GM21367 (cell line): ENCODE results near the gene NTHL1.

ENCODE experiments used
- ATAC-seq: cut with Tn5 transposase; IDR thresholded peaks from one replicate; pipeline ENCODE4 v1.9.1; 2021; ENCODE audit not compliant: unreplicated experiment

Gene NTHL1

GRCh38 chr16:2031081-2031577 is 16.5 kb downstream of the NTHL1 start:
- ATAC-seq = no peak

- no peak for ATAC-seq
Observed at GRCh38 chr16:2030036-2030435, 17.6 kb downstream of the NTHL1 start.

GRCh38 chr16:2029350-2029749 is 18.3 kb downstream of the NTHL1 start:
- no peak for ATAC-seq

GRCh38 chr16:2028620-2029220 is 18.9 kb downstream of the NTHL1 start:
- no peak for ATAC-seq

GRCh38 chr16:2028146-2028545 is 19.5 kb downstream of the NTHL1 start:
- ATAC-seq = no peak

GRCh38 chr16:2027024-2028010 is 20.3 kb downstream of the NTHL1 start:
- no peak for ATAC-seq

GRCh38 chr16:2026461-2027023 is 21.1 kb downstream of the NTHL1 start, which contains the start of gene NHERF2:
Gene NHERF2 (plus strand): TSS chr16:2026902. CDS start chr16:2027006, 104 bp downstream.
- no peak for ATAC-seq

- no peak for ATAC-seq
Observed at GRCh38 chr16:2025878-2026460, 21.7 kb downstream of the NTHL1 start.

GRCh38 chr16:2025251-2025650 is 22.4 kb downstream of the NTHL1 start:
- no peak for ATAC-seq

GRCh38 chr16:2024032-2024420 is 23.6 kb downstream of the NTHL1 start:
- ATAC-seq = no peak

GRCh38 chr16:2023092-2024031 is 24.3 kb downstream of the NTHL1 start:
- no peak for ATAC-seq

GRCh38 chr16:2022723-2023091 is 24.9 kb downstream of the NTHL1 start:
- ATAC-seq = no peak

- no peak for ATAC-seq
Observed at GRCh38 chr16:2019921-2020831, 27.5 kb downstream of the NTHL1 start.

GRCh38 chr16:2019518-2019920 is 28.1 kb downstream of the NTHL1 start, which contains the start of gene NPW:
Gene NPW (plus strand): TSS chr16:2019785.
- ATAC-seq = no peak

GRCh38 chr16:2016407-2016922 is 31.2 kb downstream of the NTHL1 start:
- ATAC-seq = no peak

- ATAC-seq = no peak
Observed at GRCh38 chr16:2015947-2016208, 31.8 kb downstream of the NTHL1 start.

- no peak for ATAC-seq
Observed at GRCh38 chr16:2015117-2015946, 32.3 kb downstream of the NTHL1 start.

- ATAC-seq = no peak
Observed at GRCh38 chr16:2013527-2013926, 34.1 kb downstream of the NTHL1 start.
